ENCODE data around the gene BANP.

Gene BANP

DNA sequence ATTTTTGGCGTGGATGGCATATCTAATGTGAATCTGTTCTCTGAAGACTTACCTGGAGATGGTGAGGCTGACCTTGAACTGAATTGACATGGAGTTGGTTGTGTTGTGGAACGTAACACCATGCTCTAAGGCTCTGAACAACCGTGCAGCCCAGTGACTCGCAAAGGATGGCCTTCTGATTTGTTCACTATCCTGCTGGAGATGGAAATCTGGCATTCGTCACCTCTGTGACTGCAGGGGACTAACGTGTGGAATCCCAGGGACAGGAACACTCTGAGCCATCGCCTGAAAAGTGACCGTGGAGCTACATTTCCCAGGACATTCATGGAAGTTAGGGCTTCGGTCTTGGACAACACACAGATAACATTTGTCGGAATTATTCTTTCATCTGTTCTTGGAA is 61.1 kb downstream of the BANP start:
- TF ChIP-seq, protein P1, sequence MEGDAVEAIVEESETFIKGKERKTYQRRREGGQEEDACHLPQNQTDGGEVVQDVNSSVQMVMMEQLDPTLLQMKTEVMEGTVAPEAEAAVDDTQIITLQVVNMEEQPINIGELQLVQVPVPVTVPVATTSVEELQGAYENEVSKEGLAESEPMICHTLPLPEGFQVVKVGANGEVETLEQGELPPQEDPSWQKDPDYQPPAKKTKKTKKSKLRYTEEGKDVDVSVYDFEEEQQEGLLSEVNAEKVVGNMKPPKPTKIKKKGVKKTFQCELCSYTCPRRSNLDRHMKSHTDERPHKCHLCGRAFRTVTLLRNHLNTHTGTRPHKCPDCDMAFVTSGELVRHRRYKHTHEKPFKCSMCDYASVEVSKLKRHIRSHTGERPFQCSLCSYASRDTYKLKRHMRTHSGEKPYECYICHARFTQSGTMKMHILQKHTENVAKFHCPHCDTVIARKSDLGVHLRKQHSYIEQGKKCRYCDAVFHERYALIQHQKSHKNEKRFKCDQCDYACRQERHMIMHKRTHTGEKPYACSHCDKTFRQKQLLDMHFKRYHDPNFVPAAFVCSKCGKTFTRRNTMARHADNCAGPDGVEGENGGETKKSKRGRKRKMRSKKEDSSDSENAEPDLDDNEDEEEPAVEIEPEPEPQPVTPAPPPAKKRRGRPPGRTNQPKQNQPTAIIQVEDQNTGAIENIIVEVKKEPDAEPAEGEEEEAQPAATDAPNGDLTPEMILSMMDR (conservative IDR thresholded peaks at IDR 0.05): no peak
- TF ChIP-seq ZFX (IDR thresholded peaks at IDR 0.05): no peak
- no peak overlapping the region for H3K27ac ChIP-seq

DNA sequence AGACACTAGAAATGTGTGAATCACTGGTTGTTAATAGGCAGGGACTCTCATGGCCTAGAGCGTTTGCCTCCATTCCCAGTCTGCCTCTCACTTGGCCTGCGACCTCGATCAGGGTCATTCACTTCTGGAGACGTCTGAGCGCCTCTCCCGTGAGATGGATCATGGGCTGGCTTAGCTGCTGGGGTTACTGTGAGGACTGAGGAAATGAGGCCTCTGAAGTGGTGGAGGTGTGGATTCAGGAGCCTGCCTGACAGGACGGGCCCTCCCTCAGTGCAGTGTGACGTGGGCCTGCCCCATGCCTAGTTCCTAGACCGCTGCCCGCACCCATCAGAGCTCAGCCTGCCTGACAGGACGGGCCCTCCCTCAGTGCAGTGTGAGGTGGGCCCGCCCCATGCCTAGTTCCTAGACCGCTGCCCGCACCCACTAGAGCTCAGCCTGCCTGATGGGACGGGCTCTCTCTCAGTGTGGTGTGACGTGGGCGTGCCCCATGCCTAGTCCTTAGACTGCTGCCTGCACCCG is 61.9 kb downstream of the BANP start:
- H3K27ac ChIP-seq: no peak overlapping the region
- TF ChIP-seq, protein P1 (conservative IDR thresholded peaks at IDR 0.05): no peak
- no peak for TF ChIP-seq ZFX (IDR thresholded peaks at IDR 0.05)

DNA sequence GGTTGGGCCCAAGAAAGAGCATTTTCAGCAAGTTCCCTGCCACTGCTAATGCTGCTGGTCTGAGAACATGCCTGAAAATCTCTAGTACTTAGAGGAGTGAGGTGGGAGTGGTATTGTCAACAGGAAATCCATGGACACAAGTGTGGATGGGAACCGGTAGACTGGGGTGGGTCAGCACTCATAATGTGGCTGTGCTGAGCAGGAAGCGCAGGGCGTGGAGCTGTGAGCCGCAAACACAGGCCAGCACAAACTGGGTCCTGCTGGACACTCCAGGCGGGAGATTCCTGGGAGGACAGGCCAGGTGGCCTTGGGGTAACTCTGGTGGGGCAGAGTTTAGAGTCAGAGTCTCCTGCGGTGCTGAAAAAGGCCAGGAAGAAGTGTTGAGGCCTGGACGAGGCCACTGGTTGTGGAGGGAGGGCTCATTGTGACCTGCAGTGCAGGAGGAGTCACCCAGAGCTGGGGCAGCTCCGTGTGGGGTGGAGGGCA is 62.6 kb downstream of the BANP start:
- TF ChIP-seq, protein P1 (conservative IDR thresholded peaks at IDR 0.05): no peak
- TF ChIP-seq ZFX (IDR thresholded peaks at IDR 0.05): no peak
- no peak overlapping the region for H3K27ac ChIP-seq

DNA sequence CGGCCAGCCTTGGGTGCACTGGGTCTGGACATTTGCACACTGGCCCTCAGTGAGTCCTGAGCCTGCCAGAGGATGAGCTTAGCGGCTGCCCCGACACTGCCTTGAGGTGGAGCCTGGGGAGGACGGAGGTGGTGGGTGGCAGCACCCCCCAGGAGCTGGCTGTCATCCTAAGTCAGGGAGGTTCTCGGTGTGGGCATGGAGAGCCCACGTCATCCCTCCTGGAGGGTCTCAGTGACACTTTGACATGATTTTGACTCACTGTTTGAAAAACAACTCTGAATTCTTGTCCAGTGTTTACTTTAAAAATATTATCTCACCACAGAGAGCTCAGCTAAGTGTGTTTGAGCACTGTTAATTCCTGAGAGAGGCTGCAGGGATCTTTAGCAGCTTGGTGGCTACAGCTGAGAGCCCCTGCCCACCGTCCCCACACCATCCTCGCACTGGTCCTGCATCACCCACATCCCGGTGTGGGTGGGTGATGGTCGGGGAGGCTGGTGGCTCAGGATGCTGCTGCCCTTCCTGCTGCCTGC is 63.1 kb downstream of the BANP start:
- H3K27ac ChIP-seq: no peak overlapping the region
- TF ChIP-seq, protein P1 (conservative IDR thresholded peaks at IDR 0.05): no peak
- no peak for TF ChIP-seq ZFX (IDR thresholded peaks at IDR 0.05)

DNA sequence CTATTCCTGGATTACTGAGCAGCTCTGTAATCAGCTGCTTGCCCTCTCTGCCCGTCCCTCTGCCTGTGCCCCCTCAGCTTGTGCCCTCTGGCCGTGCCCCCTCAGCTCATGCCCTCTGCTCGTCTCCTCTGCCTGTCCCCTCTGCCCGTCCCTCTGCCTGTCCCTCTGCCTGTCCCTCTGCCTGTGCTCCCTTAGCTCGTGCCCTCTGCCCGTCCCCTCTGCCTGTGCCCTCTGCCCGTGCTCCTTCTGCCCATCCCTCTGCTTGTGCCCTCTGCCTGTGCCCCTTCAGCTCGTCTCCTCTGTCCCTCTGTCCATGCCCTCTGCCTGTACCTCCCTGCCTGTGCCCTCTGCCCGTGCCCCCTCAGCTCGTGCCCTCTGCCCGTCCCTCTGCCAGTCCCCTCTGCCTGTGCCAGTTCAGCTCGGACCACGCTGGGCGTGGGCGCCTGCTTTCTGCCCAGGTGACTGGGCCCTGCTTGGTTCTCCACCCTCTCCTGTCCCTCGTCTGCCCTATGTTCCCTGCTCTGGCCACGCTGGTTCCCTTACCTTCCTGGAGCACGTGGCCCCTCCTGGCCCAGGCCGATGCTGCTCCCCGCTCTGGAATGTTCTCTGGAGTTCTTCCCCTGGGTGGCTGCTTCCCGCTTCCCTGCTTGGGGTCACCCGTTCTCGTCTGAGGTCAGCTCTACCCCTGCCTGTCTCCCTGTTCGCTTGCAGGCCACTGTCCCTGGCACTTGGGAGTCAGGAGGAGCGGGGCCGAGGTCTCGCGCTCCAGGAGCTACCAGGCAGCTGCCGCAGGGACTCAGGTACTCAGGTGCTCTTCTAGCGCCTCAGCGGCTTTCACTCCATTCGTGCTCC is 63.9 kb downstream of the BANP start:
- H3K27ac ChIP-seq: no peak overlapping the region
- no peak for TF ChIP-seq ZFX (IDR thresholded peaks at IDR 0.05)
- TF ChIP-seq, protein P1 (conservative IDR thresholded peaks at IDR 0.05): no peak

DNA sequence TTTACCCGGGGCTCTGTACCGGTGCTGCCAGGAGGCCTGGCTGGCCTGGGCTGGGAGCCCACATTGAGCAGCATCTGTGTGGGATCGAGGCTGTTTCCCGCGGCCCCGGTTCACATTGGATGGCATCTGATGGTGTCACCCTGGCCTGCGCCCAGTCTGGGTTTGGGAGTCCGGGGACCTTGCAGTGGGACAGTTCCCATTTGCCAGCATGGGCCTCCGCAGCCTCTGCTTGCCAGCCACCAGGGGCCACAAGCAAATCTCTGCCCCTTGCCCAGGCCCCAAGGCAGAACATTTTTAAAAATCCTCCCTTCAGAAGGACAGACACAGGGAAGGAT is 64.5 kb downstream of the BANP start:
- TF ChIP-seq ZFX (IDR thresholded peaks at IDR 0.05): no peak
- TF ChIP-seq, protein P1 (conservative IDR thresholded peaks at IDR 0.05): no peak
- H3K27ac ChIP-seq: no peak overlapping the region

DNA sequence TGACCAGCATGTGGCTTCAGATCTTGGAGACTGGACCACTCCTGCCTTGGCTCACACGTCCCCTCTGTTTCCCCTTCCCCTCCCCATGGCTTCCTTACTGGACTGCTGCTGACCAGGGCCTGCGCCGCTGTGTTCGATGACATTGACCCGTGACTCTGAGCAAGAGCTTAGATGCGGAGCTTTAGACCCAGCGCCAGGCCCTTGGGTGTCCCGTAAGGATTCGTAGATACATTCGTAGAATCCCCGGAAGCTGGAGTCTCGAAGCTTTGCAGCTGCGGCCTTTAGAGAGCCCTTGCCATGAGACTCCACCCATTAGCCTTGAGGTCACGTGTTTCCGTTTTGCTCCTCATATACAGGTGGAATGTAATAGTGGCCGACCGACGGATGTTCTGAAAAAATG is 65.2 kb downstream of the BANP start:
- peak overlapping the region; percentile 50; the same call in 1 of the 2 replicates for H3K27ac ChIP-seq

Measured in C4-2B (cell line).